Measurements from ENCODE around the gene SLC4A8.

SLC4A8 gene

DNA sequence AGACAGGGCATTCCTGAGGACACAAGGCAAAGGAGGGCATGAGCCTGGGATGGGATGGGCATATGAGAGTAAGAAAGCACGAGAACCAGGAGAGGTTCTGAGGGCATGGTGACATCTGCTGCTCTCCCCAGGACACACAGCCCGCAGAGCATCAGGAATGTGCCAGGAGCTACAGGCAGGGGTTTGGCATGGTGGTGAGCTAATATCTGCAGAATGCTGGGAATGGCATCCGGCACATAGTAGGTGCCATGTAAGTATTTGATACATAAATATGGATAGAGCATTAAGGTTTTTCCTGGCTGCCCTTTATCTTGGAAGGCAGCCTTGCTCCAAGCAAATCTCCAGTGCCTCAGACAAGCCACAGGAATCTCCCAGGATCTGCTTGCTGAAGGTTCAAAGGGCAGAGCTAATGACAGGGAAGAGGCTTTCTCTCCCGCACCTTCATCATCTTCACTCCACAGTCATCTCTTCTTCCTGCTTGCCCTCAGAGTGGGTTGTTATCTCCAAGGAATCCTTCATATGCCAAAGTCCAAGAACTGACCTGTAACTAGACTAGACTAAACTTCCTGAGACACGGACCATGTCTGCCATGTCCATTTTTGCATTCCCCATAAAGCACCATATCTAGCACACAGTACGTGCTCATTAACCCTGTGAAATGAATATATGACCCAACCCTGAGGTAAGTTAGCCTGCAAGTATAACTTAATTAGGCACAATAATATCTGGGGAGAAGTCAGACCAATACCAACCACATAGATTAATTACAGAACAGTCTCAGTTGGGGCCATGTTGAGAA, 104.4 kb downstream of the SLC4A8 start:
- no peak for DNase-seq

DNA sequence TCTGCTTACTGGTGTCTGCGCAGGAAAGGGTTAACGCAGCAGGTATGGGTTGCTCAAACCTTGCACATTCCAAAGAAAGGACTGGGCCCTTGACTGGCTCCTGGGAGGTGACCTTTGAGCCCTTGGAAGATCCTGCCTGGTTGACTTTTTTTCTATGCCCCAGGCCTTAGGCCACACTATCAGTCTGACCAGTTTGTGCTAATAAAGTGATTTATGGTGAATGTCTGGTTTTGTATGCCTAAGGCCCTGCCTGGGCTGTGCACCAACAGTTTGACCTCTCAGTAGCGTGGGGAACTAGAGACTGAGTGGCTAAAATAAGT, 105.0 kb downstream of the SLC4A8 start:
- DNase-seq: no peak

DNA sequence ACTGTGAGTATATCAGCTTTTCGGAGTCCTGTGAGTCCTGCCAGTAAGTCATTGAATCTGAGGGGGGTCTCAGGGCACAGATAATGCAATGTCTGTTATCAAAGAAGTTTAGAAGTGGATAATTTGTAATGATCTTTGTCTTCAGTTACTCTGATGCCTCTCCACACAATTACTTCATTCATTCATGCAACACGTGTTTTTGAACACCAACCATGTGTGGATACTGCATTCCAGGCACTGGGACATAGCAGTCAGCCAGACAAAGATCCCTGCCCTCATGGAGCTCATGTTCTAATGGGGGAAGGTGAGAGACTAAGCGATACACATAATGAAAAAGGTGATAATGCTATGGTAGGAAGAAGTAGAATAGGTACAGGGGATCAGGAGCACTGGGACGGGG, 105.6 kb downstream of the SLC4A8 start:
- no peak for DNase-seq

DNA sequence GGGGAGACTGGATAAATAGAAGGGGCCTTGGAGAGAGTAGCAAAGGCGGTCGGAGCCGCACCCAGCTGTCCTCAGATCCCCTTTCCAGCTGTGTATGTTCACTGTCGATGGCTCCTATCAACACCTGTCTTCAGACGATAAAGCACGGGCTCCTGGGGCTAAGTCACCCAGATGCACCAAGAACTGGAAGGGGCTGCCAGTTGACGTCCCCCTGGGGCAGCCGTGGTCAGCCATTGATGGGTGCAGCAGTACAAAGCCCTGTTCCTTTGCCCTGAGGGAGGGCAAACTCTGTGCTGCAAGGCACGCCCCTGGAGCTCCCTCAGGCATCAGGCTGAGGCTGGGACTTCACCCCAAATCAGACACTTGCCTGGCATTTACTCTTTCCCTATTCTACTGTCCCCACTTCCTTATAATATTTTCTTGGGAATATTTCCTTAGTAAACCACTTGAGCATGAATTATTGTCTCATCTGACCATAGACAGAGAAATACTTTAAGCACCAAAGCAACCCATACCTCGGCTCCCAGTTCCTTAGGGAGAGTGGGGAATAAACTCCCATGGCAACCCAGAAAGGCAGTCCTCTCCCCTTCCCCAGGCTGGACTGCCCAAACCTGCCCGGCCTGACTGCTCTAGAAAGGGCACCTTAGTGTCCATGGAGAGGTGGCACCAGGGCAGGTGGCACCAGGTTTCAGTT, 106.8 kb downstream of the SLC4A8 start:
- DNase-seq: no peak

DNA sequence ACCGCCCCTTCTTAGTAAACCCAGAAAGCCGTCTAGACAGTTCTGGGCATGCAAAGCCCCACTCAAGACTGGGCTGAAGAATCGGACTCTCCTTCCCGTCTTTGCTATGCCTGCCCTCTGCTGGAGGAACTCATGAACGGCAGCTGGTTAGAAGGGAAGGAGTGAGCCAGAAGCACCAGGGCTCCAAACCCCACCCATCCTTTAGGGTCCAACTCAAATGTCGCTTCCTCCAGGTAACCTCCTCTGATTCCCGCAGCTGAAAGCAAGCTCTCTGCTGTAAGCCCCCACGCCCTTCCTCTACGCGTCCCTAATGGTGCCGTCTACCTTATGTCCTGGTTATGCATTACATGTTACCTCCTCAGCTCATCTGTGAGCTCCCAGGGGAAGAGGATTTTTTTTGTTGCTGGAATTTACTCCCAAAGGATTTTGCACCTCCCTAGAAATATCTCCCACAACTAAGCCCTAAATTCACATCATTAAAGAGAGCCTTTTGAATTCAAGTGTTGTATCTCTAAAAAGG, 107.4 kb downstream of the SLC4A8 start:
- DNase-seq: peak; percentile 70

DNA sequence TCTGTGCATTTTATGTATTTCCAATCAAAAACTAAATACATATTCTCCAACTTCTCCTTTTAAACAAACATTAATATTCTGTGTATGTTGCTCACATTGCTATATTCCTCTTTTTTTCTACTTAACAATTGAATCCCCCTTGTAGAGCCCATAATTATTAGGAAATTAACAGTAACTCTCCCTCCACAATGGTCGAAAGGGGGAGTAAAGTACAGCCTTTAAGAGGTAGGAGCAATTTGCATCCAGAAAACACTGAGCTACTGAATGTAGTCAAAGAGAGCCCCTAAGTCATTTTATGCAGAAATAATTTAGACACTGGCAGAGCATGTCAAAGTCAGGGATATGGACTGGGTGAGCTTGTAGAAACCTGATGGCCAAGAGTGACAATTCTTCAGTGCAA, 109.2 kb downstream of the SLC4A8 start:
- DNase-seq: no peak

DNA sequence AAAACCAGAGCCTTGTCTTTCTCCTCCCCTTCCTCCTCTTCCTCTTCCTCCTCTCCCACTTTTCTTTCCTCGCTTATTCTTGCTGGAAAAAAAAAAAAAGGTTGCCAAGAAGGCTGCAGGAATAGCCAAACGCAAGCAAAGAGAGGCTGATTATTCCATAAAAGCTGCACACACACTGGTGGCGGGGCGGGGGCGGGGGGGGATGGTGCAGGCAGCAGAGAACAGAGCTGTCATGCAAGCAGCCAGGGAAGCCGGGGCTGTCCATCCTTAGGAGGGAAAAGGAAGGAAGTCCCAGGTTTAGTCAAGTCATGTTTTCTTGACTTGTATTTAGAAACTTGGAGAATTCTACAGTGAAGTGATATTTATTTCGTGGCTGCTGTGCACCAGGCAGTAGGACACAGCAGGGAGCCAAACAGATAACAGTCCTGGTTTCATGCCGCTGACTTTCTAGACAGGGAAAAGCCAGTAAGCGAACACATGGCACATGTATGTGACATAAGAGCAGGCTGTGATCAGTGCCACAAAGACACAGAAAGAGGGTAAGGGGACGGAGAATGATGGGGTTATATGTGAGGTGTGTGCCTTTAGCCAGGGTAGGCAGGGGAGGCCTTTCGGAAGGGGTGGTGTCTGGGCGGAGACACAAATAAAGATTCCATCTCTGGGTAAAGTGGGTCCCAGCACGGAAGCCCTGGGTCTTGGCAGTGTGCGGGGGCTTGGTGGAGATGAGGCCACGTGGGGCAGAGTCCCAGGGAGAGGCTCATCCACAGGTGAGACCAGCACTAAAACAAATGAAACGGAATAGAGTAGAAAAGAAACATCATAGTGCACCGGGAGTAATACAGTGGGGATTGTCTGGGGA, 109.8 kb downstream of the SLC4A8 start:
- no peak for DNase-seq

DNA sequence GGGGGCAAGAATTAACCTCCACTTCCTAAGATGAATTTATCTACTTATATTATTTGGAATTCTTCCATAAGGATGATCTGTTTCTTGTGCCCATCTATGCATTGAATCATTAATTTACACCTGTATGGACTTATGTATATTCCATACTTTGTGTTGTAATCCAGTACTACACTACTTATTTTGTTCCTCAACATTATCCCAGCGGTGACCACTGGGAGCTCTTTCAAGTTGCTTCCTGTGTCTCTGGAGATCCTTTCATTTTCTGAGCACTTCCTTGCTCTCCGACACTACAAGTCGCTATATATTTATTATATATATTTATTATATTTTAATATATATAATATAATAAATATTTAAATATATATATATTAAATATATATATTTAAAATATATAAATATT, 111.5 kb downstream of the SLC4A8 start:
- DNase-seq: no peak

DNA sequence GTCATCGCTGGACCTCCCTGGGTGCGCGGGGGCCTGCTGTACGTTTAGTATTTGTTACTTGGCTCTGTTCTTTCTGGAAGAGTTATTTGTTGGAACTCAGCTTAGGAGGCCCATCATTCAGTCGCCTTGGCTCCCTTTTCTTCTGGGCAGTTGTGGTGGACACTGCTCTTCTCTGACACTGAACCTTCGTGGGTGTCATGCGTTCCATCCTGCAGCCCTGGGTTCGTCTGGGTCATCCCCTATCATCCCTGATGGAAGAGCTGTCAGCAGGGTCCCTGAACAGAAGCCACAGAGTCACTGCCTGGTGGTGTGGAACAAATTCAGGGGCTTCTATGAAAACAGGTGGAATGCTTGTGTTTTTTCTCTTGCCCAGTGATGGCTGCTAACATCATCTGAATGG, 113.5 kb downstream of the SLC4A8 start:
- DNase-seq: no peak

DNA sequence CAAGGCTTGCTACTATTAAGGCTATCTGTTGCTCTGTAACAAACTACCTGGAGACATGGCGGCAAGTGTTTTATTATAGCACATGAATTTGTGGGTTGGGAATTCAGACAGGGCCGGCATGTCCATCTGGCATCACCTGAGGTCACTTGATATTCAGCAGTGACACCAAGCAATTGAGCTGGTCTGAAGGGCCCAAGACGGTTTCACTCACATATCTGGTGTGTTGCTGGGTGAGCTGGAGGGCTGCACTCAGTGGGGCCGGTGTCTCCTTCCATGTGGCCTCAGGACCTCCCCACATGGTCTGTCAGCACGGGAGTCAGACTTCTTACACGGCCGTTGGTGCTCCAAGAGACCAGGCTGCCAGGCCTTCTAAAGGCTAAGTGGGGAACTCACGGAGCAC, 114.0 kb downstream of the SLC4A8 start:
- no peak for DNase-seq

DNA sequence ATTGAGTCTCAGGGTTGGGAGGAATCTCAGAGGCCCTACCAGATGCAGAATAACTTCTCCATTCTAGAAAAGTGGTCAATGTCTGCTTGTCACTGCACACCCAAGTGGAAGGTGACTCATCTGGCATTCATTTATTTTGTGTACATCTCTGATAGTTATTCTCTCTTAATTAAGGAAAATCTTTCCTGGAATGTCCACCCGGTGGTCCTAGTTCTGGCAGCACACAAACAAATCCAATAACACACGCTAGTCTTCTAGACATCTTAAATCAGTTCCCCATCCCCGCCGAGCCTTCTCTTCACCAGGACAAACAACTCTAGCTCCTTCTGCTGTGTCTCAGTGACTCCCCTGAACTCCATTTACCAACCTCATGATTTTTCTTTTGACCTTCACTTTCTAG, 116.4 kb downstream of the SLC4A8 start:
- DNase-seq: no peak

DNA sequence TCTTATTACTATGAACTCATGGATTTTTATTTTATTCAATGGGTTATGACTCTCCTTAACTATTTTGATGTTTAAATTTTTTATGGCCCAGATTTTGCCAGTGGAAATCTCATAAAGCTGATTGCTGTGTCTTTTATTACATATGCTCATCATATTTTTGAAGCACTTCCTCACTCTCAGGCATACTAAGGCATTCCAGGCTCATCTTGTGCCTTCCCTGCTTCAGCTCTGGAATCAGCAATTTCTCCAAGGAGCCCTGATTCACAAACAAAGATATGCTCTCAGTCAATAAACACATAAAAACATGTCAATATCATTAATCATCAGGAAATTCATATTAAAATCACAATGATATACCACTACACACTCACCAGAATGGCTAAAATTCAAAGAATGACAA, 121.5 kb downstream of the SLC4A8 start:
- no peak for DNase-seq

DNA sequence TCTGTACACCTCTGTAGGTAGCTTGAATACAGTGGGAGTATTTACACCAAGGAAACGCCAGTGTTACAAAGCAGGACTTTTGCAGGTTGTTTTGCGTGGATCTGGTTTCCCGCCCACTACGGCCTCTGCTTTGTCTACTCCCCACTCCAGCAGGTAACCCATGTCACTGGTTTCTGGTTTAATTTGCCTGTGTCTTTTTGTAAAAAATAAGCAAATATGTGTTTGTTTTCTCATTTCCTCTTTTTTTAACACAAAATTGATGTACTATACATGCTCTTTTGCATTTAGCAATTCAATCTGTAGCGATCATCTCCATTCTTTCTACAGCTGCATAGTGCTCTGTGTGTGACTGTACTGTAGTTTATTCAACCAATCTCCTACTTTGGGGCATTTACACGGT, 123.0 kb downstream of the SLC4A8 start:
- no peak for DNase-seq

DNA sequence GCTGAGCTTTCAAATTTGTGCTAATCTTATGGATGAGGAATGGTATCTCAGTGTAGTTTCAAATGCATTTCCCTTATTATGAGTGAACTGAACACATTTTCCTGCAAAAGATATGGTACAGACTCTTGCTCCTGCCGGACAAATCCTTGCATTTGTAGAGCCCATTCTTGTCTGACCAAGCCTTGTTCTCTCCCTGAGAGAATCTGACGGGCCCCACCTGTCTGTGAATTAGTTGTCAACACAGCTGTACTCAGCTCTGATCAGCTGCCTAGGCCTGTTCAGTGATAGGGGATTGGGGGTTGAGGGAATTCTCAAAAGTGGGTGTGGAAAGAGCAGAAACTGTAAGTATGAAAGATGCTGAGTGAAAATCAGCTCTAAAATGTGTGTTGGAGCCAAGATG, 123.6 kb downstream of the SLC4A8 start:
- no peak for DNase-seq

DNA sequence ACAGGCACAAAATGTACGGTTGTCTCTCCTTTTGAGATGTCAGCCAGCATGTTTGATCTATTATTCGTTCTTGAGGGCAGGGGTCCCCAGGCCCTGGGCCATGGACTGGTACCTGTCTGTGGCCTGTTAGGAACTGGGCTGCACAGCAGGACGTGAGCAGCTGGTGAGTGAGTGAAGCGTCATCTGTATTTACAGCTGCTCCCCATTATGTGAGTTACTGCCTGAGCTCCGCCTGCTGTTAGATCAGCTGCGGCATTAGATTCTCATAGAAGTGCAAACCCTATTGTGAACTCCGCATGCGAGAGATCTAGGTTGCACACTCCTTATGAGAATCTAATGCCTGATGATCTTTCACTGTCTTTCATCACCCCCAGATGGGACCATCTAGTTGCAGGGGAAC, 125.0 kb downstream of the SLC4A8 start:
- DNase-seq: no peak
